Activated naive CD8-positive, alpha-beta T cell treated with anti-CD3 and anti-CD28 coated beads, Interleukin-2, amount 50 U/mL, for 16 hours (primary cell): ENCODE data around the gene CHAD.

Source experiments
- DNase-seq: peaks from one replicate; pipeline ENCODE4 v3.0.0-alpha.2; 2020; ENCODE audit warnings: low read depth, low spot score

CHAD gene

DNA sequence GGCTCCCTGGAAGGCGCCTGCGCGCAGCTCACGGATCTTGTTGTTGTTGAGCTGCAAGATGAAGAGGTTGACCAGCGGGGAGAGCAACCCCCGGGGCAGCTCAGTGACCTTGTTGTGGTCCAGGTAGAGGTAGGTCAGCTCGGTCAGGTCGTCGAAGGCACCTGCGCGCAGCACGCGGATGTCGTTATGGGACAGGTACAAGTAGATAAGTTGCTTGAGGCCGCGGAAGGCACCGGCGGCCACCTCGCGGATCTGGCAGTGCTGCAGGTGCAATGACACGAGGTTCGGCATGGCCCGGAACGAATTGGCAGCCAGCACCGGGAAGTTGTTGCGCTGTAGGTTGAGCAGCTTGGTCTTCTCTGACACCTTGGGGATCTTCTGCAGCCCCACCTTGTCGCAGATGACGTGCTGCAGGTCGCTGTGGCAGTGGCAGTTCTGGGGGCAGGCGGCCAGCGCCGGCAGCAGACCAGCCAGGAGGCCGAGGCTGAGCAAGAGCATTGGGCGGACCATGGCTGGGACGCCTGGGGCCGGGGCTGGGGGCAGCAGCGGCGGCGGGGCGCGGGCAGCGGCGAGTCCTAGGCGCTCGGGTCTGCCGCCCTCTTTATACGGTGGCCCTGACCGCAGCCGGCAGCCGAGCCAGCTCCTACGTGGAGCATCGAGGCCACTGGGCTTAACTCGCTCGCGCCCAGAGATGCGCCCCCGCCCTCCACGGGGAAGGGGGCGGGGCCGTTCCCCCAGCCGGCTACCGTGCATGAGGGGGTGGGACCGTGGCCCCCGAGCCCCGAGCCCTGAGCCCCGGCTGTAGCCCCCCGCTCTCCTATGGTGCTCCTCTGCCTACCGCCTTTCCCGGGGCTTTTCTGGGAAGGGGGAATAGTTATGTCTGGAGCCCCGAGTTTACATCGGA lies at the start of gene CHAD:
TSS of gene CHAD (minus strand) at position 577 of the 904 bp plus-strand sequence. CDS start at position 510, 67 bp downstream.
- DNase-seq: no peak

- no peak for DNase-seq
Observed at GRCh38 chr17:50517504-50518383, 49.1 kb upstream of the CHAD start.

DNA sequence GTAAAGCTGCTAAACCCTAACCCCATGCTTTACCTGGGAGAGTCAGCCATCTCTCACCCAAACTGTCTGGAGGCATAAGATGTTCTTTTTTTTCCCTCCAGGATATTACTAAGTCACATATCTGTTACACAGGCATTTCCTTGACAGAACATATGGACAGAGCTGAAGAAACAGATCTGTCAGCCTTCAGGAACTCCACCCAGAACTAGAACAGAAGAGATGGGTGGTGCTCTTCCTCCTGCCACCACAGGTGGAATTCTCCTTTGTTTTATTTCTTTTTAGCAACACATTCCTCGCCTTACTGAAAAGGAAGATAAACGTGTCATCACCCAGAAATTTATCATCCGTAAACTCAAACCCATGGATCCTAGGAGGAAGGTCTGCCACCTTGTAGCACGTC lies 48.3 kb upstream of the CHAD start:
- DNase-seq: no peak

DNA sequence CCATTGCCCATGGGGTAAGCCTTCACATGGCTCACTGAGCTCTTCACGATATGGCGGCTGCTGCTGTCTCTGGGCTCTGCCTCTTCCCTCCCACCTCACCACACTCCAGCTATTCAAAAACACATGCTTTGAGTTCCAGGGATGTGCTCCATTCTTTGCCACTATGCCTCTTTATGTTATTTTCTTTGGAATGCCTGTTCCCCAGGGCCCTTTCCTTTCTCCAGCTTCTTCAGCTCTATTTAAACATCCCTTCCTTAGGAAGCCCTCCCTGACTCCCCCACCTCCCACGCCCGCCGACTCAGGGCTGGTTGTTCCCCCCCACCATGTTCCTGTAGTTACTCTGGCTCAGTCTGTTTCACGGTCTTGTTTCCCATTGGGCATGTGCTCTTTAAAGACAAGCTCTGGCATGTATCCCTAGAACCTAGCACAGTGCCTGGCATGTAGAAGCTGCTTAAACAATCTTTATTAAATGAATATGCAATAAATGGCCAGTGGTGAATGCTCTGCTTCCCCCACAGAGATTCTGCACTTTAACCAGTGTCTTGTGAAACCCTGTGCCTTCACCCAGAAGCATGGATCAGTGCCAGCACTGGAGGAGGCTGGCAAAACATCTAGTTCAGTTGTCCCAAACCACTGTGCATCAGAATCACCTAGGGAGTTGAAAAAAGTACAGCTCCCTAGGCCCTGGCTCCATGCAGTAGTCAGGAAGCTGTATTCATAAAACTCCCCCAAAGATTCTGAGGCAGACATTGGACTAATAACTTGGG lies 46.4 kb upstream of the CHAD start:
- no peak for DNase-seq

DNA sequence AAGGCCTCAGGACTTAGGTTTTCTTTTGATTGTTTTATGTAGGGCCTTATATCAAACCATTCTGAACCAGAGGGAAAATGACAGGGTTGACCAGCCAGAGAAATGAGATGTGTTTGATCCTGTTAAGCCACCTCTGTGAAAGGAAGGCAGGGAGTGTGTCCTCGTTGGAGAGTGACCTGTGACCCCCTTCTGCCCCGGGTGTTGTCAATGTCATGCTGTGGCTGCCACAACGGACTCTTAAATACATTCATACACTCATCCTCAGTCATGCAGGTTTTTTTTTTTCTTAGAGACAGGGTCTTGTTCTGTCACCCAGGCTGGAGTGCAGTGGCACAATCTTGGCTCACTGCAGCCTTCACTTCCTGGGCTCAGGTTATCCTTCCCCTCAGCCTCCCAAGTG lies 45.7 kb upstream of the CHAD start:
- no peak for DNase-seq

- no peak for DNase-seq
Observed at GRCh38 chr17:50513495-50513894, 44.8 kb upstream of the CHAD start.

GRCh38 chr17:50511058-50511457 lies 42.4 kb upstream of the CHAD start:
- DNase-seq: no peak

GRCh38 chr17:50508573-50509460 lies 40.1 kb upstream of the CHAD start:
- DNase-seq: no peak

- peak; percentile 57 for DNase-seq
Observed at GRCh38 chr17:50507871-50508572, 39.3 kb upstream of the CHAD start, which contains the start of gene MYCBPAP. TSS of gene MYCBPAP (plus strand) at chr17:50508439. CDS start at chr17:50508675, 236 bp downstream.

- no peak for DNase-seq
Observed at GRCh38 chr17:50506298-50506697, 37.6 kb upstream of the CHAD start.

- no peak for DNase-seq
Observed at GRCh38 chr17:50505591-50506130, 37.0 kb upstream of the CHAD start.

DNA sequence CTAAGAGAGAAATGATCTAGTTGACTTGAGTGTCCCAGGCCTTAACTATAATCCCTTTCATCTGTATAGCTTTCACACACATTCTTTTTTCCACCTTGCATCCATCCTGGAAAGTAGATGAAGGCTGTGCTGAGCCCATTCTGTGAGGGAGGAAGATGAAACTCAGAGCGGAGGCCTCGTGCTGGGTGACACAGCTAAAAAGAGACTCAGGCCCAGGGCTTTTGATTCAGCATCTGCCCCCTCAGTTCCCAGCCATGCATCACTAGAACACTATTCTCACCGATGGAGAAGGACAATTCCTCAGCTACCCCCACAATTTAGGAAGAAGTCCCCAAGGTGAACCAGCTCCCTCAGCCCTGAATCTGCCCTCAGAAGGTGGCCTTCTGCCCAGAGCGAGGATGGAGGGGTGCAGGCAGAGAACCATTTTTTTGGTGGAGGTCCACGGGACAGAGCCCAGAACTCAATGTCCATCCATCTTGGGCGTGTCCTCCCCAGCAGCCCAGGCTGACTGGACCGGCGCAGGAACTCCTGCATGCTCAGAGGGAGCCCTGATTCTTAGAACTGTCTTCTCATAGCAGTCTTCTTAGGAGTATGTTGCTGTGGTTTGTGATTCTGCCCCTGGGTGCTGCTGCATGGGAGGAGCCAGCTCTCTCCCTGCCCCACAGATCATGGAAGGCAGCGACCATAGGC lies 33.8 kb upstream of the CHAD start:
- no peak for DNase-seq

DNA sequence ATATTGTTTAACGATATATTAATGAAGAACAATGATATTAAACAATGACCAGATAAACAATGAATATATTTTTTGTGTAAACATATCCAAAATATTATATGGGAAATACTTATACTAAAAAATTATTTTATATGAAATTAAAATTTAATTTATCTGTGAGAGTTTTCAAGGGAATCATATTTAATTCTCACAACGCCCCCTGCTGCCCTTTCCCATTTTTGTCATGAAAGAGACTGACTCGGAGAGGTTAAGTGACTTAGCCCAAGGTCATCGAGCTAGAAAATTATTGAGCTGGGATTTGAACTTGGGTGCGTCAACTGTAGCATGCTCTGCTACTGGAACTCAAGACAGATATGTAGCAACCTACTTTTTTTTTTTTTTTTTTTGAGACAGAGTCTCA lies 32.4 kb upstream of the CHAD start:
- no peak for DNase-seq

DNA sequence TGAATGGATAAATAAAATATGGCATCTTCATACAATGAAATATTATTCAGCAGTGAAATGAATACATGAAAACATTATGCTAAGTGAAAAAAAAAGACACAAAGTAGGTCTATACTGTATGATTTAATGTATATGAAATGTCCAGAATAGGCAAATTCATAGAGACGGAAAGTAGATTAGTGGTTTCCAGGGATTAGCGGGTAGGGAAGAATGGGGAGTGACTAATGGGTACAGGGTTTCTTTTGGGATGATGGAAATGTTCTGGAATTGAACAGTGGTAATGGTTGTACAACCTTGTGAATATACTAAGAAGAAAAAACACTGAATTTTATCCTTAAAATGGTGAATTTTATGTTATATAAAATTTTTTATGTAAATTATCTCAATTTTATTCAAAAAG lies 31.0 kb upstream of the CHAD start:
- no peak for DNase-seq

GRCh38 chr17:50499270-50499669 lies 30.6 kb upstream of the CHAD start:
- no peak for DNase-seq

DNA sequence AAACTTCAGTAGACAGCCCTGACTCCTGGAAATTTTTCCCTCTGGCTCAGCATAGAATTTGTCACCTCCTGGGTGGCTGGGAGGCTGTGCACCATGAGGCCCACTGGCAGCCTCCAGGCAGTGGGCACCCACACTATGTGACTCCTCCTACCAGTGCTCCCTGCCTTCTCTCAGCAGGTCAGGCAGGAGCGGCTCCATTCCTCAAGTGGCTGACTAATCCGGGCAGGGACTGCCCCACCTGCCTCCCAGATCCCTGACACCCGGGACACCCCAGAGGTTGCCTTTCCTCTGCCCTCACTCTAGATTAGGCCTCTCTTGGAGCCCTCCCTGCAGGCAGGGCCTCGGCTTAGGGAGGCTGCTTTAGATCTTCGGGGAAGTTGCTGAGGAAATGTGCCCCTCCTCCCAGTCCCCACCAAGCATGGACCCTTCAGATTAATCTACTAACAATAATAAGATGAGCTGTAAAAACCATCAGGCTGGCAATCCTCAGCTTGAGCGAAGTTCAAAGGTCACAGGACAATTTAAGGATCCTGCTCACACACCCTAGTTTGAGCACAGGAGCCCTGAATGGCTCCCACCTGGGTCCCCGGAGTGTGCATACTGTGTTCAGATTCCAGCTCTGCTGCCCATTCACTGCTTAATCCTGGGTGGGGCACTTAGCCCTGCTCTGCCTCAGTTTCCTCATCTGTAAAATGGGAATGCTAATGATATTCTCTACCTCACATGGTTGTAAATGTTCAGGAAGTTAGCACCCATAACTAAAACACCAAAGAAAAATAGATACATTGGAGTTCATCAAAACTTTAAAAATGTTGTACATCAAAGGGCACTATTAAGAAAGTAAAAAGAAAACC lies 29.6 kb upstream of the CHAD start:
- DNase-seq: no peak

DNA sequence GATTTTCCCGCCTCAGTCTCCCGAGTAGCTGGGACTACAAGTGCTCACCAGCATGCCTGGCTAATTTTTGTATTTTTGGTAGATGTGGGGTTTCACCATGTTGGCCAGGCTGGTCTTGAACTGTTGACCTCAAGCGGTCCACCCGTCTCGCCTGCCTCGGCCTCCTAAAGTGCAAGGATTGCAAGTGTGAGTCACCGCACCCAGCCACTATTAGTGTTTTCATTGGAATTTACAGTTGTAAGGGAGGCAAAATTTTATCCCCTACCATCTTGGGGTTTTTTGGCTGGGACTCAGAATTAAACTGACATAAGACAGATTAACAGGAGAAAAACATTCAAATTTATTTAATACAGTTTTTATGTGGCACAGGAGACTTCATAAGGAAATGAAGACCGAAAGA lies 27.2 kb upstream of the CHAD start:
- no peak for DNase-seq

DNA sequence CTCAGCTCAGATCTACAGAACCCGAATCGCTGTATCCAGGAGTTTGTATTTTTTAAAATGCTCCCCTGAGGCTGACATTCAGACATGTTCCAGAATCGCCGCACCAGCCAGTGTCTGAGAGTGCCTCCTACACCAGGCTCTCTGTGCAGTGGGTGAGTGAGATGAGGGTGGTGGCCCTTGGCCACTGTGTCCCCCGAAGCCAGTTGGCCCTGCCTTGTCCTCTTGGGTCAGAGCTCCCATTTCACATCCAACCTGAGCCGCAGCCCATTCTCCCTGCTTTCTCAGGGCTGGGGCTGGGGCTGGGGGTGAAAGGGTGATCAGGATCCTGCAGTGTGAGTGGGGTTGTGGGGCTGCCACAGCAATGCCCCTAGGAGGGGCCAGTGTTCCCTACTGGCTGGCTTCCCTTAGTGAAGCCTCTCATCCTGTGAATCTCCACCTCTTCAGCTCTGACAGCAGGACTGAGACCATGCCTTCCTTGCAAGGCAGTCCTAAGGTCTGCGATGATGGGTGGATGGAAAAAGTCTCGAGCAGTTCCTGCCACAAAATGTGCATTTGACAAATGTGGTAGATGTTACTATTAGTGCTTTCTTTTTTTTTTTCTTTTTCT lies 26.6 kb upstream of the CHAD start:
- DNase-seq: no peak
